TTC549 (cell line): ENCODE data around the gene TST.

Experiments used
- FAIRE-seq: peaks from 2 replicates; lab custom pipeline; 2012; peaks lifted over from hg19 to GRCh38; lab: Jason Lieb, UNC

The TST gene

GRCh38 chr22:36982136-36982535, 37.1 kb downstream of the TST start:
- FAIRE-seq = no peak

DNA sequence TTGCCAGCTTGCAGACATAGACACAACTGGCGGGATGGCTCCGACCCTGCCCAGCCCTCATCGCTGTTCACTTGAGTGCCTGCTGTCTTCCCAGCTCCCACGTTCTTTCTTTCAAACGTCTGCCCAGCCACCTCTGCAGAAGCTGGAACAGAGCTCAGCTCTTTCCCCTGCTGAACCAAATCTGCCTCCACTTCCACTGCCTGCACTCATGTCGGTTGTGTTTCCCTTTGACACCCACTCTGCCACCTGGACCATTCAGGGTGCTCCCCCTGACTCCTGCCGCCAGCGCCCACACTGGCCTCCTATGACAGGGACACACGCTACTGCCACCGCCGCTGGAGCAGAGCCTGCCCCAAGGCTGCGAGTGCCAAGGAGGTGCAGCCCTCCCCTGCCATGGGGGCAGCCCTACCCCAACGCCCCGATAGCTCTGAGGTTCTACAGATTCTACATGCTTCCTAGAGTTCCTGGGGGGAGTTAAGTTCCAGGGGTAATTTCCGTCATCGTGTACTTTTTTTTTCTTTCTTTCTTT, 37.9 kb downstream of the TST start:
- FAIRE-seq = no peak

DNA sequence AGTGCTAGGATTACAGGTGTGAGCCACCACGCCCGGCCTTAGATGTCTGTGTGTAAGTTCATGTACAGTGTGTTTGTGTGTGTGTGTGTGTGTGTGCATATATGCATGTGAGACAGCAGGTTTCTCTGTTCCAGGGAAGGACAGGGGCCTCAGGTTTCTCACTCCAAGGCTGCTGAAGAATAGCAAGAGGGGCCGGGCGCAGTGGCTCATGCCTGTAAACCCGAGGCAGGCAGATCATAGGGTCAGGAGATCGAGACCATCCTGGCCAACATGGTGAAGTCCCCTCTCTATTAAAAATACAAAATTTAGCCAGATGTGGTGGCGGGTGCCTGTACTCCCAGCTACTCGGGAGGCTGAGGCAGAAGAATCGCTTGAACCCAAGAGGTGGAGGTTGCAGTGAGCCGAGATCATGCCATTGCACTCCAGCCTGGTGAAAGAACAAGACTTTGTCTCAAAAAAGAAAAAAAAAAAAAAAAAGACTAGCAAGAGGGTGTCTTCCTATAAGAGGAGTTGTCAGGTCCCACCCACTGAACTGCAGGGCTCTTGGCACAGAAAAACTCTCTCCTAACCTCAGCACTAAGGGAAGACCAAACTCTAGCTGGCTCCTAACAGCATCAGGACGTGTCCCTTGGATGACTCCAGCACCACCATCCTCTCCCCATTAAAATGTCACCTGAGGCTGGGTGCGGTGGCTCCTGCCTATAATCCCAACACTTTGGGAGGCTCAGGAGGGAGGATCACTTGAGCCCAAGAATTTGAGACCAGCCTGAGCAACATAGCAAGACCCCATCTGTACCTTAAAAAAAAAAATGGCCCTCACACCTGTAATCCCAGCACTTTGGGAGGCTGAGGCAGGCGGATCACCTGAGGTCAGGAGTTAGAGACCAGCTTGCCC, 40.0 kb downstream of the TST start:
- FAIRE-seq = no peak

DNA sequence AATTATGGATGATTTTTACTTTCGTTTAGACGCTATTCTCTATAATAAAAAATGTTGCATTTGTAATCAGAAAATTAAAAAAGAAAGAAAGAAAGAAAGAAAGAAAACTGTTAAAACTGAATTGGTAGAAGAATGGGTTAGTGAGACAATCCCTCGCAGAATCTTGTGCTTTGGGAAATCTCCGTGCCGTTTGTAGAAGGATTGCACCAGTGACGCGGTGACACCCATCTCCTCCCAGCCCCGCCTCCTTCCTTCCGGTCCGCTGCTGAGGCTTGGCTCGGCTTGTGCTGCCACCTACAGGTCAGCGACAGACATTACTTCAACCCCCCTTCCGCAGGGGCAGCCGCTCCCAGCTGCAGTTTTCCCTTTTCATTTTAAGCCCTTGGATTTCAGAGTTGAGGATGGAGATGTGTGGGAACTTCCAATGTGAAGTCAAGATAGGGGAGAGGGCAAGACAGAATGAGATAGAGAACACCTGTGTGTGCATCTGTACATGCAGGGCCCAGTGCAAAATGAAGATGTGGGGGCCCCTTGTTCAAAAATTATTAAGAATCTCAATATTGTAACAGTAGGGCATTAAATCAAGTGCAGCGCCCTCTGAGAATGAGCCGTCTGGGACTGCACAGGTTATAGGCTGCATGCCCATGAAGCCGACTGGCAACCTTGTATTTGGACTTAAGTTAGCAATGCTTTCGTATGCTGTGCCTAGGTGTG, 41.1 kb downstream of the TST start:
- FAIRE-seq = peak; percentile 91

- no peak for FAIRE-seq
These were observed 41.8 kb downstream of the TST start for GRCh38 chr22:36977401-36977861.

DNA sequence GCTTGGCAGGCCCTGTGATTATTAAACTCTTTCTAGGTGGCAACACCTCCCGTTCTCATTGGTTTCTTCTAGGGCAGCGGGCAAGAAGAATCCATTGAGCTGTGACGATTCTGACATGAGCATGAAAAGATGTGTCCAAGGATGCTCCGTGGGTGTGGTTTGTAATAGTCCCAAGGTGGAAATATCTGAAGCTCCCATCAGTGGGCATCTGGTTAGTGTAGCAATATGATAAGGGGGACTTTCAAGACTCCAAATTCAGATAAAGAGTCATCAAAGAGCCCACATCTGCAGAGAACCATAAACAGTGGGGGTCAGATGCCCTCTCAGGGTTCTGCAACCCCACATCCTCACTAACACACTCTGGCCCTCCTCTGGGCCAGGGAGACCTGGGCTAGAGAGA, 42.6 kb downstream of the TST start:
- FAIRE-seq = no peak

DNA sequence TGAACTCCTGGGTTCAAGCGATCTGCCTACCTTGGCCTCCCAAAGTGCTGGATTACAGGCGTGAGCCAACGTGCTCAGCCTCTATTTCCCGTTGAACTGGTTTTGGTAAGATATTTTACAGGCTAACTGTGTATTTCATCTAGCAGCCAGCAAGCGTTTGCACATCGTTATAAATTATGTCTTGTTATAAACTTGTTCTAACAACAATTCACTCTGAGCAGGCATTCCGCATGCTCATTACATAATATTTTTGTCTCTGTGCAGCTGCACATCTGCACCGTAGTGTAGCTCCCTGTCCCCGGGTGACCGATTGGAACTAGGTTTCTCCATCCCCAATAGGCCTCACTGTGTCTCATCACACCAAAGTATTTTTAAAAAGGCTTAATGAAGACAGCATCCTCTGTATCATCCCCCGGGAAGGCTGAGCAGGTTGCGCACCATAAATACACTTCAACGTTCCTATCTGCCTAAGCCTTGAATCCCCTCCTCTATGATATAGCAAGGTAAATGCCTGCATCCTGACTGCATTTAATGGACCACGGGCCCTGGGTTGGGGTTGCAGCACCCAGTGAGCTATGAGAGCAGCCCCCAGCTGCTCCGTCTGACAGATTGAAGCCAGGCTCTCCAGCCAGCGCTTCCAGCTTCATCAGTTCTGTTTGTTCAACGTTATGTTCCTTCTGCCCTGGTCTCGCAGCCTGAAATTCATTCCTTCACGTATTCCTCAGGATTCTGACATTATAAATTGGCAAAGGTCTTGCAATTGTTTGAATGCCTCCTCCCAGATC, 47.7 kb downstream of the TST start:
- no peak for FAIRE-seq

DNA sequence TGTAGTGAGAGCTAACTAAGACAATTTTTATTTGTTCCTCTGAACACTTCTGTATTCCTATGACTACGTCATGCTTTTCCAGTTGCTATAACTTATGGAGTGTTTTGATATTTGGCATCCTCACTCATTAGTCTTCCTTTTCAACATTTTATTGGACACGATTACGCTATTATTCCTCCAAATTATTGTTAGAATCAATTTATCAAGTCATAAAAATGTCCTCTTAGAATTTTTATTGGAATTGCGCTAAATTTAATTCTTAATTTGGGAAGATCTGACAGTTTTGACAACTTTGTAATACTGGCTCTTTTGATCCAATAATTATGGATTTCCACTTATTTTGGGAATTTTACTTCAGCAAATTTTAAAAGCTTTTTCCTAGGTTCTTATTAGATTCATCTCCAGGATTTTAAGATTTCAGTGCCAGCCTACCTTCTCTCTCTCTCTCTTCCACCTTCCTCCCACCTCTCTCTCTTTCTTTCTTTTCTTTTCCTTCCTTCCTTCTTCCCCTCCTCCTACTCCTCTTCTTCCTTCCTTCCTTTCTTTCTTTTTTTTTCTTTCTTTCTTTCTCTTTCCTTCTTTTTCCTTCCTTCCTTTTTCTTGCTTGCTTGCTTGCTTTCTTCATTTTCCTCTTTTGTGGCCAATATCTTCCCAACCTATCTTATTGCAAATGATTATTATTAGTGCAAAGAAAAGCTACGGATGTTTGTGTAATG, 50.8 kb downstream of the TST start:
- no peak for FAIRE-seq

- no peak for FAIRE-seq
These were observed 52.3 kb downstream of the TST start for GRCh38 chr22:36966851-36967540.

DNA sequence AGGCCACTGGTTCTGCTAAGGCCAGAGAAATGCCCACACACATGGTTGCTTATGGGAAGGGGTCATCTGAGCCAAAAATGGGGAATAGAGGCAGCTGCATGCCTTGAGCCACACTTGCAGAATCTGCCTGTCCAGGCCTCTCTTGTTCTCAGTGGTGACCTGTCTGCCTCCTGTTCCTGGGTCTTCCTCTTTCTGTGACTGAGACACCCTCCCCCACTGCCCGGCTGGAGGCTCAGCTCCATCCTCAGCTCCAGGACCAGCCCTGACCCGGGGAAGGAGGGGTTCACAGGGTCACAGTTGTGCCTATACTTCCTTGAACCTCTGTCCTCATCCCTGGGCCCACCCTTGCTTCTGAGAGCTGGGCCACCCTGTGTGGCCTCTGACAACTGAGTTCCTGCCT, 53.6 kb downstream of the TST start:
- no peak for FAIRE-seq

DNA sequence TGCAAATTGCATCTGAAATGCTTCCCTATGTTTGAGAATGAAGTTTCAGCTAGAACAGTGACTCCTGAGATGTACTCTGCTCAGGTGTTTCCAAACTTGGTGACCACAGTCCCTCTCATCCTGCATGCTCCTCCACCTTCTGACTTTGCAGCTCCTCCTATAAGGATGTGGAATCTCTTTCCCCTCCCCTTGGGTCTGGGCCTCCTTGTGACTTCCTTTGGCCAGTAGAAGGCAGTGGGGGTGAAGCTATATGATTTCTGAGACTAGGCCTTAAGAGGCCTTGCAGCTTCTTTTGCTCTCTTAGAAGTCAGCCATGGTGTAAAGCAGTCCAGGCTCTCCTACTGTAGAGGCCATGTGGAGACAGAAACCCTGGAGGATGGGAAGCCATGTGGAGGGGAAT, 55.1 kb downstream of the TST start:
- FAIRE-seq = no peak

- FAIRE-seq = no peak
These were observed 55.9 kb downstream of the TST start for GRCh38 chr22:36963302-36963701.

- no peak for FAIRE-seq
These were observed 57.6 kb downstream of the TST start for GRCh38 chr22:36961626-36962025.
